Tibial nerve (tissue), 4 donors: ENCODE data around the gene RELA. TPM values are rescaled to one million over a fixed set of nuclear protein-coding genes. Genes with fewer than 3 reads are reported as not detected.

Experiments
- DNase-seq, 2 donors: peaks; one replicate each; pipeline ENCODE4 v3.0.0-alpha.2; 2019; ENCODE audit warnings: low spot score in 2 of 2
- H3K27ac ChIP-seq, 4 donors: fragments of 200-600 bp; sonication (generic) in 3 of 4; one replicate each; pipeline ENCODE4 v1.5.1; 2017 to 2019; ENCODE audit warnings: mild to moderate bottlenecking in 1 of 4
- H3K27me3 ChIP-seq, 2 donors: fragments of 200-600 bp; sonication (generic) in 1 of 2; one replicate each; pipeline versions ENCODE4 v1.5.1 to v1.6.0; 2017 to 2019
- H3K36me3 ChIP-seq, 3 donors: fragments of 200-600 bp; sonication (generic); one replicate each; pipeline ENCODE4 v1.5.1; 2018 to 2019
- H3K4me1 ChIP-seq, 4 donors: fragments of 200-600 bp; sonication (generic) in 3 of 4; one replicate each; pipeline ENCODE4 v1.5.1; 2017 to 2019
- H3K4me3 ChIP-seq, 4 donors: fragments of 200-600 bp; sonication (generic) in 3 of 4; one replicate each; pipeline ENCODE4 v1.5.1; 2017 to 2019; ENCODE audit warnings: mild to moderate bottlenecking in 1 of 4, moderate library complexity in 1 of 4
- H3K9me3 ChIP-seq, 4 donors: fragments of 200-600 bp; sonication (generic) in 3 of 4; one replicate each; pipeline ENCODE4 v1.5.1; 2017 to 2019
- CTCF ChIP-seq, 5 experiments: fragments of 200-600 bp in 3 of 5; fragments of 450-650 bp in 2 of 5; sonication (generic) in 3 of 5; IDR thresholded peaks; one replicate each; pipeline ENCODE4 v1.5.1; 2016 to 2019; ENCODE audit warnings: antibody characterized with exemption in 5 of 5, mild to moderate bottlenecking in 3 of 5, moderate library complexity in 2 of 5
- EP300 ChIP-seq, 2 donors: sonication (generic); formaldehyde crosslinking; IDR thresholded peaks; one replicate each; pipeline ENCODE4 v1.6.1; 2017; ENCODE audit warnings: antibody characterized with exemption in 2 of 2, mild to moderate bottlenecking in 1 of 2
- POLR2A ChIP-seq, 2 donors: fragments of 450-650 bp; IDR thresholded peaks; one replicate each; pipeline ENCODE4 v1.6.1; 2017; ENCODE audit warnings: antibody characterized with exemption in 2 of 2, mild to moderate bottlenecking in 2 of 2, moderate library complexity in 2 of 2
- WGBS, 2 donors: methylation state at CpG; one replicate each; pipeline ENCODE4 v1.1.5; 2018; 5-methylcytosine and 5-hydroxymethylcytosine counted together
- total RNA-seq, 4 donors: library from RNA; depleted of rRNA; stranded (reverse); fragments of >200 nt; gene quantifications; one replicate each; pipeline ENCODE4 v1.1.0, GENCODE V29; 2016

Gene RELA
- total RNA-seq, 4 donors from 2014 or later: 44.6 to 70.8 (median 51.7) TPM

GRCh38 chr11:65658174-65659021 is 4.3 kb downstream of the RELA start:
- 86 to 87% methylated on average over 21 of the region's 21 CpGs for WGBS, 2 donors
- no peaks in the 10 kb centered on the region for H3K27me3 ChIP-seq
- peaks cover 0 to 81% (median 49%) of the 10 kb centered on the region in 3 donors for H3K36me3 ChIP-seq
- H3K9me3 ChIP-seq: no peaks in the 10 kb centered on the region
- TF ChIP-seq POLR2A (IDR thresholded peaks at IDR 0.05) (no peak), CTCF (IDR thresholded peaks at IDR 0.05) (no peak), EP300 (IDR thresholded peaks at IDR 0.05) (no peak)
- DNase-seq: no peak
- no peak overlapping the region for H3K4me3 ChIP-seq
- peaks cover 4 to 39% (median 27%) of the 10 kb centered on the region in 4 donors for H3K4me1 ChIP-seq
- H3K27ac ChIP-seq: no peak overlapping the region

- no peak for DNase-seq
- Histone ChIP-seq H3K27ac (no peak overlapping the region), H3K4me1 (peaks cover 4 to 45% (median 32%) of the 10 kb centered on the region in 4 donors), H3K4me3 (no peak overlapping the region), H3K36me3 (peaks cover 0 to 81% (median 49%) of the 10 kb centered on the region in 3 donors), H3K9me3 (no peaks in the 10 kb centered on the region), H3K27me3 (no peaks in the 10 kb centered on the region)
- TF ChIP-seq EP300 (IDR thresholded peaks at IDR 0.05) (no peak), CTCF (IDR thresholded peaks at IDR 0.05) (no peak), POLR2A (IDR thresholded peaks at IDR 0.05) (no peak)
- WGBS, 2 donors: 88 to 89% methylated on average over 7 of the region's 7 CpGs
Measured at GRCh38 chr11:65657426-65657825, 5.3 kb downstream of the RELA start.

- Histone ChIP-seq H3K27me3 (no peaks in the 10 kb centered on the region), H3K4me1 (peaks cover 0 to 46% (median 31%) of the 10 kb centered on the region in 4 donors), H3K4me3 (no peak overlapping the region), H3K27ac (no peak overlapping the region), H3K9me3 (no peaks in the 10 kb centered on the region), H3K36me3 (peaks cover 0 to 78% (median 49%) of the 10 kb centered on the region in 3 donors)
- 82 to 83% methylated on average over 16 of the region's 16 CpGs for whole genome bisulfite sequencing, 2 donors
- no peak for DNase-seq
- no peak for TF ChIP-seq CTCF (IDR thresholded peaks at IDR 0.05)
Measured at GRCh38 chr11:65655570-65656332, 7.0 kb downstream of the RELA start.

- peaks cover 0 to 78% (median 43%) of the 10 kb centered on the region in 3 donors for H3K36me3 ChIP-seq
- peaks cover 0 to 49% (median 30%) of the 10 kb centered on the region in 4 donors for H3K4me1 ChIP-seq
- WGBS, 2 donors: 71 to 73% methylated on average over 11 of the region's 14 CpGs
- DNase-seq: no peak
- H3K27ac ChIP-seq: peak overlapping the region in 2 of 4 donors; percentile 91 to 93
- TF ChIP-seq POLR2A (IDR thresholded peaks at IDR 0.05): no peak
- no peak for TF ChIP-seq CTCF (IDR thresholded peaks at IDR 0.05)
- TF ChIP-seq EP300 (IDR thresholded peaks at IDR 0.05): no peak
- H3K9me3 ChIP-seq: no peaks in the 10 kb centered on the region
- H3K4me3 ChIP-seq: no peak overlapping the region
- H3K27me3 ChIP-seq: no peaks in the 10 kb centered on the region
Measured at GRCh38 chr11:65654375-65655349, 8.1 kb downstream of the RELA start.
